Inferior parietal cortex (tissue), 1 donor: ENCODE measurements around the gene ANGPTL5.
"Not testable (repeated sequence)": the region's sequence is repeated elsewhere in the genome, so short reads cannot be mapped to it uniquely, and the experiment has no call there.

Source experiments
- DNase-seq: peaks from one replicate; pipeline ENCODE4 v3.0.0-alpha.2; 2016; ENCODE audit errors: extremely low spot score

Gene ANGPTL5

DNA sequence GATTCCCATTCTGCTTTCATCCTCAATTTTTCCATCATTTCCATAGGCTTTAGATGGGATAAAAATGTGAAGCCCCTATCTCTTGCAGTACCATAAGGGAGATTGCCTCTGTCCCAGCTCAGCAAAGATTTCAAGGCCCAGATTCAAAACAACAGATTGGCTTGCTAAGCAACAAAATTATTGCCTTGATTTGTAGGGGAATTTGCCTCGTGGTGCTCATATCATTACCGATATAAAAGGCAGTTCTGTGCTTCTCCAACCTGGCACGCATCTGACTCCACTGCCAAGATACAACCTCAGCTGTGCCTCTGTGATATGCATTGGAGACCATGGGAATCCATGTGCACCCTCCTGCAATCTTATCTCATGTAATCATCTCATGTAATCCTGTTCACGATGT, 26.6 kb downstream of the ANGPTL5 start:
- no peak for DNase-seq

DNA sequence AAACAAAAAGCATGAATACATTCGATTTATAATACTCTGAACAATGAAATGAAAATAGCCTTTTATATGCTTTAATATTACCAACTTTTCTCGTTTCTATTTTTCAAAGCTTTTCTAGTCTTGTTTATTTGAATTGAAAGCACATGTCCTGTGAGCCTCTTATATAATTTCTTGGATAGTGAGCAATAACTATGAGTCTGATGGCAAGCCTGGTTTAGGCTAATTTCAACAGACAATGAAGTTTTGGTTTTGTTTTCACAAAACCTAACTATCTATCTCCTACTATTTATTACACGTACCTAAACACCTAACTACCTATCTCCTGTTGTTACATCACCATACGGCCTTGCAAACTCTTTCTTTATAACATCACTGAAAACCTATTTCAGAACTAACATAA, 30.7 kb downstream of the ANGPTL5 start:
- no peak for DNase-seq

DNA sequence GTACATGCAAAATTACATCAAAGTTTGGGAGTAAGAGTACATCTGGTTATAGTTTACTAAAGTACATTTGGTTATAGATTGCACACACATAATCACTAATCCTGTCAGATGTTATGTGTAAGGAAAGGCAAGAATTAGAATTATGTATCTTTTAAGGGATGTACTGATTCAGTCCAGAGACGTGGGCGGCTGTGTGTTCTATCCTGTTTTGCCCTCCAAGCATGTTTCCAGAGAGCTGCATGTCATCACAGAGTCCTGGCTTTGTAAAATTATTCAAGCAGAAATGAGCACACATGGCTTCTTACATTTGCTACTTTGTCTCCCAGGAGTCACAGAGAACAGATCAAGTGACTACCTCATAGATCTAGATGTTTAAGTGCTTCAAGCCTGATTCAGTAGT, 34.7 kb downstream of the ANGPTL5 start:
- DNase-seq: no peak

DNA sequence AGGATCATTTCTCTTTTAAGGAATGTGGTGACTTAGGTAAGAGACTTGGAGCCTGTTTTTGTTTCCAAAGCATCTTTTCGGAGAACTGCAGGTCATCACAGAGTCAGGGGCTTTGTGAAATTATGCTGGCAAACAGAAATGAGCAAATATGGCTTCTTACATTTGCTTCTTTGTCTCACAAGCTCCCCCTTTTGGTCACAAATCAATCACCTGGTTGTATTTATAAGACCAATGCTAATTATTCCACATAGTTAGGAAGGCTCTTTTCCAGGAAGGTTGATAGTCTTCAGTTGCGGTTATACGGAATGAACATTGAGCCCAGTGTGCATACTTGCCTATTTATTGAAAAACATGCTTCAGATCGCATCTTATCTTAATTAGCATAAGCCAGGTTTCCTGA, 36.1 kb downstream of the ANGPTL5 start:
- DNase-seq: no peak

DNA sequence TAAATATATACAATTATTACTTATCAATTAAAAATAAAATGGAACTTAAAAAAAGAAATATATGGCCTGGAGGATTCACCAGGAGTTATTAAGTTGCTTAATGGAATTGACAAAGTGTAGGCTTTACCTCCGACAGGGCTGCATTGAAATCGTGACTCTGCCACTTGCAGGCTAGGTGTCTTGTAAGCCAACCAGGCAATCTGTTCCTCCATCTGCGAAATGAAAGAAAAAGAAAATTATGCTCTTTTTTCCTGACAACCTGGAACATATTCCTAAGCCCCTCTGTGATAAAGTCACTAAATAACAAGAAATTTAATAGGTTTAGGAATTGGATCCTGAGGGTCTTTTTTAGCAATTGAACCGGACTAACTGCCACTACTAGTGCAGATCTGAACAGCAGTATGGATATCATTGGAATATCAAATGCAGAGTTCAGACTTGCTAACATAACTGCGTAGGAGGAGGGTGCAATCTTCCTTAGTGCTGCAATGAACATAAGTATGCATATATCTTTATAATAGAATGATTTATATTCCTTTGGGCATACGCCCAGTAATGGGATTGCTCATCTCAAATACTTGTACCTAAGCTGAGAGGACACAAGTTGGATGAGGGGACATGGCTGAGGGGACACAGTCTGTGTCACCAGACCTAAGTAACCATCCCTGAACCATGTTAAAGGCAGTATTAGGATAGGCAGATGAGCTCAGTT, 44.0 kb downstream of the ANGPTL5 start:
- peak; percentile 20 for DNase-seq

DNA sequence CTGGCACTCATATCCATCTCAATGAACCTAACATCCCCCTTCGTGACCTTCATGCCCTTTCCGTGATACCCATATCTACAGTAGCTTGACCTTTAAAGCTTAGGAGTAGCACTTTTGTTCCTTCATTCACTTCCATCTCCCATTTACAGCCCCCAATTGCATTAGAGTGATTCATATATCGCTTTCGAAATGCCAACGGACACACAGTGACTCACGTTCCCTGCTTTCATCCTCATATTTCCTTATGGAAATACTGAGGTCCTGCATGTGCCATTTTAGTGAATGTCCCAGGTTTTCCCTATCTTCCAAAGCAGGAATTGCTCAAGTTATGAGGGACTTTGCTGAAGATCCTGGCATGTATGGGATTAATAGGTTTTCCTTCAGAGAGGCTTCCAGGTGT, 45.8 kb downstream of the ANGPTL5 start:
- no peak for DNase-seq

DNA sequence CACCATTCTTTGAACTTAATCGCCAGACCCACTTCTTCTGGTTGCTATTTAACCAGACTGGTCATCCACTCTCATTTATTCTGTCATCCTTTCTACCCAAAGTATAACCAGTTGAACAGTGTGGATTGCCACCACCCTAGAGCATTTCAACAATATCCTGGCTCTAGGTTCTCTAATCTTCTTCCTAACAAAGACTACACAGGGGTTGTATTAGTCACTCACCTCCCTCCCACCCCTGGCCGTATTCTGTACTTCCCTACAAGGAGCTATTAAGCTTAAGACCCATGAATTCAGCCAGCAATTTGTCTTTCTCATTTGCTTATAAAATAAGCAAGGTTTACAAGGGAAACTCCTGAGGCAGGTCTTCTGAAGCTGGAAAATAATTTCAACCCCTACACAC, 48.4 kb downstream of the ANGPTL5 start:
- DNase-seq: no peak

DNA sequence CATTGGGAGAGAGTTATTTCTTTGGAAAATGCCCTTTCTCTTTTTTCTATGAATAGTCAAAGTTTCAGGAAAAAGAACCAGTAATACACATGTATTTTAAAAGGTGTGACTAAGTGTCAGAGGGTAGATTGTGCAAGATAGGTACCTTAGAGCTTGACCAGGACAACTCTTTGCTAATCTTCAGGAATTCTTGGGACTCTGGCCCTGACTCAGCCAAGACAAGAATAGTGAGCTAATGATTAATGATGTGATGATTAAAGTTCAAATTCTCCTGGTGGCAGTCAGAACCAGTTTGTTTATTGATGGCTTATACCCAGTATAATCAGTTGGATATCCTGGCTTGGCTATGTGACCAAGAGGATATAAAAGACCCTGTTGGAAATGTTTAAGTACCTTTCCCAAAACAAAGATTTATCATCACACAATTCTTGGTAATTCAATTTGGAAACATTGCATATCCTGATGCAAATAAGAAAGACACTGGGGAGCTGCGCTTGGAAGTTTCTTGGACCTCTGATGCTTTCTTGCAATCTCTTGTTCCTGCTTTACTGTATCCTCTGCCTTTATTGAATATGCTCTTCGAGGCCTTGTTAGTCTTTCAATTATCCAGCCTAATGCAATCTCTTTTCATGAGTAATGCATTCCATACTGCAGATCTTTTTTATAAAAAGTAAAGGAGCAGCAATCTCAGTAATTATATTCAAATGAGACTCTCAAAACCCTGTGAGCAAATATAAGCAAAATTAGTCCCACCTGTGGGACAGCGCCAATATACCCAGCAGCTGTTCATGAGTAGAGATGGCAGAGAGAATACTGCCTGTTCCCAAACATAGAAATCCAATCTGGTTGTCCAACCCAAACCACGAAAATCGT, 49.5 kb downstream of the ANGPTL5 start:
- DNase-seq: no peak

DNA sequence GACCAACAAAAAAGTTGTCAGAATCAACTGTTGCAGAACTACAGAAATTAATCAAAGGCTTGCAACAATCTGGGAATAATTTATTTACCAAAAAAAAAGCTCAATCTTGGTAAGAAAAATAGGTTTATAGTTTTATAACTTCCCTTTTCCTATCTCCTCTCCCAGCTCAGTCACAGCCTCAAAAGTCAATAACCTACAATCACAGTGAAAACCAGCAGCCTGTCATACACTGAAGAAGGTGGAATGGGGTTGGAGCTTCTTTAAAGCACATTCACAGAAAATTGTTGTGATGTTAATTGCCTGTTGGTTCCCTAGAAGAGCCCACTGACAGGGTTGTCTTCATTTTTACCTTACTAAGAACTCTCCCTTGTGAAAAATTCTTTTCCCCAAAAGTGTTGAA, 52.2 kb downstream of the ANGPTL5 start:
- DNase-seq: no peak

DNA sequence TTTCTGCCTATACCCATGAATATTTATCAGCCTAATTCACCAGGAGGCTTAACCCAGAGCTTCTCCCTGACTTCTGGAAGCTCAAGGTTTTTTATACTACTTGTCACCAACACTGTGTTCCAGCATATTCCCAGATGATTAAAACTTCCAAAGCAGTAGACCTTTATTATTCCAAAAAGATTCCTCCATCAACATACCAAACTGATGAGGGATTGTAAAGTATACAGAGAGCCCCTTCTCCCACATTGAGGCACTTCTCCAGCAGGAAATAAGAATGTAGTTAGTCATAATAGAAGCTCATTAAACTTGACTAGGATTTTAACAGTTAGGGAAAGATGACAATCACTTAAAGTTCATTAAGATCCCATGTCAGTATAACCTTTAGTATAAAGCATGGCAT, 53.0 kb downstream of the ANGPTL5 start:
- no peak for DNase-seq

DNA sequence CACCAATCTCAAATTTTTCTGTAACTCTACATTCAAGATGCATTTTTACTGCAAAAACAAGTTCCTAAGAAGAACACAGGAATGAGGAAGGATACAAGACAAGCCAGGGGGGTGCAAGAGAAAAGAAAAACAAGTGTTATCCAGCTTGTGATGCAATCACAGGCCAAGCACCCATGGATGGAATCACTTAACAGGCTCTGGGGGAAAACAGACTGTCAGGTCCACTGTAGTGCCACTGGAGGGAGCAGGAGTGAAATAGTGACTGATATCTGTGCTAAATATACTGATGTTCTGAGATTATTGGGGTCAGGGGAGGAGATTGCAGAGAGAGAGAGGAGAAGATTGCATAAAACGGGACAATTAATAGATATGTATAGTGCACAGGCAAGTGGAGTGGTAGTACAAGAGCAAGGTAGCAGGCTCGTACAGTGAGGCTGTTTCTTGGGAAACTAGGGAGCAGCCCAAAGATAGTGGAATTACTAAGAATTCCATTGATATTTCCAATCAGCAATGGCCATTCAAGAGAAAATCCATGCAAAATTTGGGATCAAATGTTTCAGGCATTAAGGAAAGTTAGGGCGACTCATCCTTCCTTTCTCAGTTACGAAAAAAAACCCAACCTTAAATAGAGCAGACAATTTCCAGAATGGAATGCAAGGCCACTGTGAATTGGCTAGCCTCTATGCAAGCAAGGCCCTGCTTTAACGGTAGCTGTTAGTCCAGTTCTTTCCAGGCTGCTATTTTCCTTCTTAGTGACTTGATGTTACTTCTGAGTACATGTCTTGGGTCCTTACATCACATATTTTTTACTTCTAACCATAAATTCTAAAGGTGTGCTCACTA, 53.7 kb downstream of the ANGPTL5 start:
- no peak for DNase-seq

DNA sequence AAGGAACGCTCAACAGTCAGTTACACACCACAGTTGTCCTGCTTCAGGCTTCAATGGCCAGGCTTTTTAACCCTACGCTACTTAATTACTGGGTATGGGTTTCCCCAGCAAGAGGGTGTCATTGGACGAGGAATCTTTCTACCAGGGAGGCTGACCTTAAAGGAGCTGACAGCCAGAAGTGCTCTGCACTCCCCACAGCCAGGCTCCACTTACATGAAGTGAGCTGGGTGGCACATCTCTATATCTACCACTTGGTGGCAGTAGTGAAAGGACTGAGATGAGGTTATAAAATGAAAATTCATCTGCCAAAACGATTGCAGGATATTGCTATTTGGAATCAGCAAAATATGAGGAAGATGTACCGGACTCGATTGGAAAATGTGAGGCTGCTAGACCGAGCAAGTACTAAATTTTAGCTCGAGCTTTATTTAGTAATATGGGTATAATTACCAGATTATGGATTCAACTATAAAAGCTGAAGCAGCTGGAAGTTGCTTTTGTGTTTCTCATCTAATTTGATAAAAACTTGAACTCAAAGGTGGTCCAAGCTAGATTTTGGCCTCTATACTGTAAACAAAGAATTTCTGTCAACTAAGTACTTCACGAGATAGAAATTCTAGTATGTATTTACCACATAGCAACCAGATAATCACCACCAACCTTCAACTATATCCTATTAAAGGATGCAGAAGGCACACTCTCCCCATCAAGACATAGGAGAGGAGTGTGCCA, 55.5 kb downstream of the ANGPTL5 start:
- peak; percentile 68 for DNase-seq

DNA sequence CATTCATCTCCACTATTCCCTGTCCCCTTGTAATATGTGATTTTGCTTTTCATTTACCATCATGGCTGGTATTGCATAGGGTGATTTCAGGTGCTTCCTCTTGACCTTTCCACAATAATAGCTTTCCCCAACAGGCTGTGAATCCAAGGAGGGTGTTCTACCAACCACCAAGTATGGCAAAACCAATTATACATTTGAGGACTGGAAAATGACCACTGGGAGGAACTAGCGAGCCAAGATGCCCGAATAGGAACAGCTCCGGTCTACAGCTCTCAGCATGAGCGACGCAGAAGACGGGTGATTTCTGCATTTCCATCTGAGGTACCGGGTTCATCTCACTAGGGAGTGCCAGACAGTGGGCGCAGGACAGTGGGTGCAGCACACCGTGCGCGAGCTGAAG, 64.1 kb downstream of the ANGPTL5 start:
- not testable (repeated sequence) for DNase-seq

DNA sequence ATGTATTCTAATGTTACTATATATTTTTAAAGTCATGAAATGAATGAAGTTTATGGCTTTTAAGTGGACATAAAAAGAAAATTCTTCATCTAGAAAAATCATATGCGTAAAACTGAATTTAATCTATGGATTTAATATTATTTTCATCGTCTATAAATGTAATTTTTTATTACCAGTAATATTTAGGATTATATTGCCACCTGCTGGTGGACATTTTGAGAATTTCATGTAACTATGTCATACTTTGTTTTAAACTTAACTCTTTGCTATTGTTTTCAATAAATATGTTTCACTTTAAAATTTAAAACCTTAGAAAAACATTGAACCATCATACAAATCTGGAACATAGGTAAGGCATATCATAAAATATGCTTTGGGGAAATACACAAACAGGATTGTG, 68.1 kb downstream of the ANGPTL5 start:
- DNase-seq: peak; percentile 34

DNA sequence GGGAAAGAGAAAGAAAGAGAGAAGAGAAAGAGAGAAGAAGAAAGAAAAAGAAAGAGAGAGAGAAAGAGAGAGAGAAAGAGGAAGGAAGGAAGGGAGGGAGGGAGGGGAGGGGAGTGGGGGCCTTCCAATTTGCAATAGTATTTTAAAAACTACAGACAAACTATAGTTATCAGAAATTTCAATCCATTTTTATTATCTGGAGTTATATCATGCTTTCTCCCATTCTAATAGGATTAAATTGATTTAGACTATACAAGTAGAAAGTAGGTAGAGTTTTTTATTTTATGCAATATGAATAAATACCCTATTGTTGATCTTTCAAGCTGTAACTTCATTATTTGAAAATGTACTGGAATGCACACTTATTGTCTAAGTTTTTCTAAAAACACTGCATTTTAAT, 71.7 kb downstream of the ANGPTL5 start:
- no peak for DNase-seq

DNA sequence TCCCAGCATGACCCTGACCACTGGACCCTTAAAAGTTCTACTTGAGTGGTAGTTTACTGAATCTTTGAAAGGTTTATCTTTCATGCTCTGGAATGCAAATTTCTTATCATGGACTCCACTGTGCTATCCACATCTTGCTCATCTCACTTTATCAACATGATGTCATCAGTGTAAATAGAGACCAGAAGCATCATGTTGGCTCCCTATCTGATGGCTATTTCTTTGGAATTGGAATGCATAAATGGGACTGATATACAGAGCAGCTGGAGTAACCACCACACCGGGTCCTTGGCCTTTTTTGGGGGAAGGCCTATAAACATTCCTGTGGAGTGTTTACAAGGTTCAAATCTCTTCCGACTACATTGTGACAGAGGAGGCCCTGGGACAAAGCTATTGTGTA, 75.6 kb downstream of the ANGPTL5 start:
- no peak for DNase-seq
